NCI-H526 treated with DMSO at 0.1 percent for 48 hours (cell line): ENCODE data around the gene MYO9A.

Source experiments
- DNase-seq: peaks from one replicate; lab custom pipeline; 2025; lab: John Stamatoyannopoulos, UW

Gene MYO9A, protein sequence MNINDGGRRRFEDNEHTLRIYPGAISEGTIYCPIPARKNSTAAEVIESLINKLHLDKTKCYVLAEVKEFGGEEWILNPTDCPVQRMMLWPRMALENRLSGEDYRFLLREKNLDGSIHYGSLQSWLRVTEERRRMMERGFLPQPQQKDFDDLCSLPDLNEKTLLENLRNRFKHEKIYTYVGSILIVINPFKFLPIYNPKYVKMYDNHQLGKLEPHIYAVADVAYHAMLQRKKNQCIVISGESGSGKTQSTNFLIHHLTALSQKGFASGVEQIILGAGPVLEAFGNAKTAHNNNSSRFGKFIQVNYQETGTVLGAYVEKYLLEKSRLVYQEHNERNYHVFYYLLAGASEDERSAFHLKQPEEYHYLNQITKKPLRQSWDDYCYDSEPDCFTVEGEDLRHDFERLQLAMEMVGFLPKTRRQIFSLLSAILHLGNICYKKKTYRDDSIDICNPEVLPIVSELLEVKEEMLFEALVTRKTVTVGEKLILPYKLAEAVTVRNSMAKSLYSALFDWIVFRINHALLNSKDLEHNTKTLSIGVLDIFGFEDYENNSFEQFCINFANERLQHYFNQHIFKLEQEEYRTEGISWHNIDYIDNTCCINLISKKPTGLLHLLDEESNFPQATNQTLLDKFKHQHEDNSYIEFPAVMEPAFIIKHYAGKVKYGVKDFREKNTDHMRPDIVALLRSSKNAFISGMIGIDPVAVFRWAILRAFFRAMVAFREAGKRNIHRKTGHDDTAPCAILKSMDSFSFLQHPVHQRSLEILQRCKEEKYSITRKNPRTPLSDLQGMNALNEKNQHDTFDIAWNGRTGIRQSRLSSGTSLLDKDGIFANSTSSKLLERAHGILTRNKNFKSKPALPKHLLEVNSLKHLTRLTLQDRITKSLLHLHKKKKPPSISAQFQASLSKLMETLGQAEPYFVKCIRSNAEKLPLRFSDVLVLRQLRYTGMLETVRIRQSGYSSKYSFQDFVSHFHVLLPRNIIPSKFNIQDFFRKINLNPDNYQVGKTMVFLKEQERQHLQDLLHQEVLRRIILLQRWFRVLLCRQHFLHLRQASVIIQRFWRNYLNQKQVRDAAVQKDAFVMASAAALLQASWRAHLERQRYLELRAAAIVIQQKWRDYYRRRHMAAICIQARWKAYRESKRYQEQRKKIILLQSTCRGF (N-terminal part only)

DNA sequence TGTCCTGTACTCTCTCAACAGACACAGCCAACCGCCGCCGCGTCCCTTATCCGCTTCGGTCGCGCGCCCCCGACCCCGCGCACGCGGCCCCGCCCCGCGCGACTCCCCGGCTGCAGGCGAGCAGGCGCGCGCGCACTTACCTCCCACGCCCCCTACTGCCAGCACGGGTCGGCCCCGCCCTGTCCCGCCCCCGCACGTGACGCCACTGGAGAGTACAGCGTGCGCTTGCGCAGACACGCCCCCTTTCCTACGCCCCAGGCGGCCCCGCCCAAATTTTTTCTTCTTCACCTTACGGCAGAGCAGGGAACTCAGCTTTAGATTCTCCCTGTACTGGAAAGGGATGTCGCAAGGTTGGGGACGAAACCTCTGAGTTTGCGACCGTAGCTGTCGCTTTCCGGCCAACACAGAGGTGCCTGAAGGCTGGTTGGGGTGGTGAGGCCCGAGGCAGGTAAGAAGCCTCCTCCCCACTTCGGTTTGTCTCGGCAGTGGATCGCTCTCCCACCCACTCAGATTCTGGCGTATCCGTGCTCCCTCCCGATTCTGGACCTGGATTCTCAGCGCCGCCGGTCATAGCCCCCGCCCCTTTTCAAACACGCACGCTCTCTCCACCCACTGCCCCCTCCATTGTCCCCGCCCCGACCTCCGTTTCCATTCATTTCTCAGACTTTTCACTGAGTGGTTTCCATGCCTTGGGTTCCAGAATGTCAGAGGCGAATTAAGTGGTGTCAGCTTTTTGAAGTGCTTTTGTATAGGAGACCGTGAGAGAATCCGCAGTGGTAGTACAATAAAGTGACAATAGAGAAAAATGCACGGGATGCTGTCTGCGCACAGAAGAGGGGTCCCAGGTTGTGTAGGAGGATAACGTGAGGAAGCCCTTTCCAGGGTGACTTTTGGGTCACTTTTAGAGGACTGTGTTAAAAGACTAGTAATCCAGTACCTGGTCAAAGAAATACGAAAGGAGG is at the start of gene MYO9A, which contains the start of gene SENP8:
MYO9A (minus strand) TSS at position 134 of the 962 bp plus-strand sequence. CDS start 71,587 bp downstream, outside the sequence.
SENP8 (plus strand) TSS at position 387 of the 962 bp plus-strand sequence. CDS start 21,221 bp downstream, outside the sequence.
- peak; percentile 97 for DNase-seq

DNA sequence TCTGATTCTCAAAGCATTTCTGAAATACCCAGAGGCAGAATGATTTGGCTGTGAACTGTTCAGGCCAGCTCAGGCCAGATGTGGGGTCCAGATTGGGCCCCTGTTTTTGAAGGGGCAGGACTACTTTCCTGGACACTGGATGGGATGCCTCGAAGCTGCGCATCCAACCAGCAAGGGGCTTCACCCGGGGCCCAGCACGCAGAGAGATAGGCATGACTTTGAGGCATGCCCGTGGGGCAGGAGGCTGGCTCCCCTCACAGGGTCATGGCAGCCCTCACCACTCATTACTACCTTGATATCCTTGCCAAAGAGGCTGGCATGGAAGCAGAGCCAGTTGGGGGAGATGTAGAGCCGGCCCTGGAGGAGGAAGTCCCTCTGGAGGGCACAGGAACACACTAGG is 49.5 kb upstream of the MYO9A start:
- no peak for DNase-seq

DNA sequence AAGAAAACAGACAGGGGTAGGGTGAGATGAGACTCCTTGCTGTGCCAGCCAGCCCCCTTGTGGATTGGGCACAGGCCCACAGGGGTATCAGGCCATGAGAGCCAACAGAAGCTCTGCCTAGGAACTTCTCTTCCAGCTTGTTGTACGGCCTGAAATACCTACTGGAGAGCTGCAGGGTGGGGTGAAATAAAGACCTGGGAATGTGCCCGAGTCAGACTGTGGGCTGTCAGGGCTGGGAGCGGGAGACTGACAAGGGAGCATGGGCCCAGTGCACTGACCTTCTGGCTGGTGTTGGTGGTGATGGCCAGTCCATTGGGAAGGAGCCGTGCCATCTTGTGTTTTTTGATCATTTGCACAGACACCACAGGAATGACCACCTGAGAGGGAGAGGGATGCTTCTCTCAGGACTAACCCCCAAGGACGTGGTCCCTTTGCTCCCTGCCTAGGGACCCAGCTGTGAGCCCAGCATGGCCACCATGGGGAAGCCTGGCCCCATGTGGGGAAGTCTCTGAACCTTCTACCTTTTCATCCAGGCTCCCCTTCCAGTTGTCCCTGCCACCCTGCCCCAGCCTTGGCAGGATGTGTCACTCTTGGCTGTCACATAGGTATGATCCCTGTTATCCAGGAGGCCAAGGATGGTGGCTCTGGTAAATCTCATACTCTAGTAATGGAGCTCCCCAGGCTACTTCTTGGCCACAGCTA is 48.9 kb upstream of the MYO9A start:
- no peak for DNase-seq

DNA sequence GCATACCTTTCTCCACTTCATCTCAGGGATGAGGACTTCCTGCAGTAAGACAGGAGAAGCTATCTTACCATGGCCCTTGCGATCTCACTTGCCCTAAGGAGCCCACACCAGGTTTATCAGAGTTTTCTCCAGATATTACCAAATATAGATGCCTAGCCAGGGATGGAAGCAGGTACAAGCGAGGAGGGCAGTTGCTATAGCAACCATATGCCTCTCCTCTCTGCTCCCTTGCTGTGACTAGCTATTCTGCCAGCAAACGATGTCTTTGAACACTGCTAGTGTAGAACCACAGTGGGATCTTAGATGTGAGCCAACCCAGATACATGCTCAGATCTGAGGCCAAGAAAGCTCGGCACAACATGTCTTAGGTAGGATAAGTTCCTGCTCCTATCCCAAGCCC is 45.8 kb upstream of the MYO9A start:
- DNase-seq, result no peak

DNA sequence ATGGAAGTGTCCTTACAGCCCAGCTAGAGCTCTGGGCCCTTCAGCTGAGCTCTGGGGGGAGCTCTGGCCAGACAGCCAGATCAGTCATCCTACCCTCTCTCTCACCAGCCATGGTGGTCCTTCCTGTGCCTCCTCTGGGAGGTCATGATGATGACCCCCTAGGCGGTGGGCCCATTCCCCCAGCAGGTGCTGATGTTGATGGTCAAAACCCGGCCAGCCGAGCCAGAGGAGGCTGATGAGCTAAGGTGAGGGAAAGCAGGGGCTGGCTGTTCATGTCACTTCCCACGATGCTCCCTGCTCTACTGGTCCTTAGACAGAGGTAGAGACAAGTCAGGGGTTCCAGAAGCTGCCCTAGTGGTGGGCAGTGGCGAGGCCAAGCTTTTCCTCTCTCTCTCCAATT is 44.6 kb upstream of the MYO9A start:
- no peak for DNase-seq

DNA sequence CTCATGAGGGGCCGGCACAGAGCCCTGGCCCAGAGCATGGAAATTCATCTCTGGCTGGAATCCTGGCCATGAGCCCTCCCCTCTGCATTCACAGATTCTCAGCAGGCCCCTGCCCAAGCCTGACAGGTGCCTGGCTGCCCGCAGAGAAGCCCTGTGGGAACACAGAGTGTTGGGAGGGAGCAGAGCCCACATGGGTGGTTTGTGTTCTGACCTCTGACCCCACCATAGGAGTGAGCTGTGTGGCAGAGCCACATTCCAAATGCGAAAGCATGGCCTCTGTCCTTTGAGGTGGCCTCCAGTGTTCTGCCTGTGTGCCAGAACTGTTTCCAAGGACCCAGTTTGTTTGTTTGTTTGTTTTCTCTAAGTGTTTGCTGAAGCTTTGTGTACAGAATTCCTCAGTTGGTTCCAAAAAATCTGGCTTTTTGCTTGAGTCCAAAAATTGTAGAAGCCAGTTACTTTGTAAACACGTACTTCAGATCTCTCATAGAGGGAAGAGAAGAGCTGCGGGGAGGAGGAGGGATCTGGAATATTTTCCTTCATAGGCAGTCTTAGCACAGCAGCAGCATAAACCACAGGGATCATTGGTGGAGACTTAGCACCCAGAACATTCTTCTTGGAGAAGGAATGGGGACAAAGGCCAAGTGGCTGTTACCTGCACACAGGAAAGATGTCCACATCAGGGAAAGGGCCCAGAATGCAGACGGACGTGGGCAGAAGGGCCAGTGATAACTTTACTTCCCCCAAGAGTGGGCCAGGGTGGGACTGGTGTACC is 43.6 kb upstream of the MYO9A start:
- DNase-seq, result no peak

DNA sequence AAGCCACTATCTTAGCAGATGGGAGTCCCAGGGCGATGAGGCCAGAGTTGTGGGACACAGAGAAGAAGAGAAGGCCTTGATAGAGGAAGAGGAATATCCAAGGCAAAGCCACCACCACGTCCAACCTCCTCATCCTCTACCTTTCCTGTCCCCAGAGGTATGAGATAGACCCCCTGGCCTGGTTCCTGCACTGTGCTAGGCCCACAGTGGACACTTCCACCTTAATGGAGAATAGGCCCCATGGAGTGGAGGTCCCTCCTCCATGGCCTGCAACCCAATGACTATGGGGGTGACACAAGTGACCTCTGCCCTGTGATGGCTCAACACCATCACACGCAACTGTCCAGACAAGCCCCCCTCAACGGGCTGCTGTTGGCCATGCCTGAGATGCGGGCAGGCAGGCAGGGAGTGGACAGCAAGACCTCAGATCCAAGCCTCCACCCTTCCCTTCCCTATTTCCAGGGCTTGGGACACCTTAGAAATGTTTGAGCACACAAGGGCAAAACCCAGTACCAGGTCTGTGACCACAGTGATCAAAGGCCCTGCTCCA is 42.8 kb upstream of the MYO9A start:
- DNase-seq, result no peak

DNA sequence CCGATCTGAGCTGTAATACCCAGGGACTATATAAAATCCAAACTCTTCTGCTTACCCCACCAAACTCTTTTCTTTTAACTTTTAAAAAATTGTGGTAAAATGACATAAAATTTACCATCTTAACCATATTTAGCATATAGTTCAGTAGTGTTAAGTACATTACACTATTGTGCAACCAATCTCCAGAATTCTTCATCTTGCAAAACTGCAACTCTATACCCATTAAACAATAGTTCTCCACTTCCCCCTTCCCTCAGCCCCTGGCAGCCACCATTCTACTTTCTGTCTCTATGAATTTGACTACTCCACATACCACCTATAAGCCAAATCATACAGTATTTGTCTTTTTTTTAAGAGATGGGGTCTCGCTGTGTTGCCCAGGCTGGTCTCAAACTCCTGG is 39.0 kb upstream of the MYO9A start:
- DNase-seq, result no peak

DNA sequence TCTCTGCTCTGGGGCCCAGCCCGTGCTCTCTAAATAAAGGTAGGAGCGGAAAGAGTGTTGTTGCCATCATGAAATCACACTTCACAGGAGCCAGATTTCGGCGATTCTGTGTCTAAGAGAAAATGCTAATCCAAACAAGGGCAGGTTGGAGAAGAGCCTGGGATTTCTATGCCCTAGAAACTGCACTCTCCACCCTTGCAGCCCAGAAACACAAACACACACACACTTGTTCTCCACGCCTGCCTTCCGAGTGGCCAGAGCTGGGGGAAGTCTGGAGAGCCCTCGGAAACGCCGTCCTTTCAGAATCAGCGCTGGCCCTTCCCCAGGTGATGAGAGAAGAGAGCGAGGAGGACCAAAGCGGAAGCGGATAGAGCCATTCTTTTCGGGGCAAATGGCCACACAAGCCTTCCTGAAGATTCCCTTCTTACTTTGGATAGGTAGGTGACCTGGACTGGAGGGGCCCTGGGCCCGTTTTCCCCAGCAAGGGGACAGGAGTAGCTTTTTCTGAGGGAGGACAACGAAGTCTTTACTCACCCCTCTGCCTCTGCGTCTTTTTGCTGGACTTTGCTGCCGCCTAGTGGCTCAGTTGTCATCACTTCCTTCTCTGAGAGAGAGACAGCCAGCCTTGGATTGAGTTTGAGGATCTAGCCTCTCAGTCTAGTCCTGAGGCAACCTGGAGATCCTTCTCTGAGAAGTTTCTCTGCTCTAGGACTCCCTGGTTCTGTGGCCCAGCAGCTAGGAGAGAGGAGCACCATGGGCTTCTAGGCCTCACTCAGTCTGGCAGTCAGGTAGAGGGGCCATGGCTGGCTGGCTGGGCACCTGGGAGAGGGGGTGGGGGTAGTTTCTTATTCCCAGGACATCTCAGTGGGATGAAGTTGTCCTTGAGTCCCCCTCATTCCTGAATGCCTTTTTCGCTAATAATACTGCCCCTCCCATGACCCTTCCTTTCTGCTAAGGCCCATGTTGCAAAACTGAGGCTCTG is 38.0 kb upstream of the MYO9A start:
- peak; percentile 80 for DNase-seq

DNA sequence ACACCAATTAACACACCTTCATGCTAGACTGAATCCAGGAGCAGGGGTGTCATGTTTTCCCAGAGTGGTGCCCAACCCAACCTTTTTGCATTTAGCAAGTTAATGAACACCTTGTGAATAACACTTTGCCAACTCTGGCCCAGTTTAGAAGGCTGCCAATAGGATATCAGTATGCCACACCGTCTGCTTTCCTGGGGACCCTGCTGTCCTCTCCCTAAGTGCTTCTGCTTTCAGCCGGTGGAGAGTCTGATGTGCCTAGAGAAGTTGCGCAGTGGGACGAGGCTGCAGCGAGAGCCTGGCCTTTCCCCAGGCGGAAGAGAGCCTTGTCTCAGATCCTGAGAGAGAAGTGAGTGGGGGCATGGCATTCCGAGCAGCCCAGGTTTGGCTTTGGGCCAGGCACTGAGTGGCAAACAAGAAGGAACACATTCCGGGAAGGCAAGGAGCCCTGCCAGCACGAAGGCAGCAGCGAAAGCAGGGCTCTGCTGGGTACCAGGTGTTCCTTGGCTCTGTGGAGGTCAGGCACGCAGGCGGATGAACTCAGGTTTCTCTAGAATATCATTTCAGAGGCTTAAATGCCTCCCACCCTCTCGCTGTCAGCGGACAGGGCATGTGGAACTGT is 37.2 kb upstream of the MYO9A start:
- DNase-seq, result peak; percentile 36

DNA sequence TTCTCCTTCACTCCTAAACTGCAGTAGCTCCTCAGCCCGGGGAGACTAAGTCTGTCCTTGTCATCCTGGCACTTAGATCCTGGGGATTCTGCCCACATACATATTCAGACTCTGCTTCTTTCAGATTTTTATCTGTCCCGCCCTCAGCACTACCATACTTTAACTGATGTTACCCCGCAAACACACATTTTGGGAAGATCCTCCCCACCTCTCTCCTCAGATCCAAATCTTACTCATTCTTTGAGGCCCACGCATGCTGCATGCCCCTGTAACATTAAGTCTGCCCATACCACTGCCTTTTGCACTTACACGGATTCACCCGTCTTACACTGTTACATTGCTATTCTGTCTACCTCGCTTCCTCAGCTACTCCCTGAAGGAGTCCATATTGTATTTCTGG is 36.4 kb upstream of the MYO9A start:
- DNase-seq, result no peak

DNA sequence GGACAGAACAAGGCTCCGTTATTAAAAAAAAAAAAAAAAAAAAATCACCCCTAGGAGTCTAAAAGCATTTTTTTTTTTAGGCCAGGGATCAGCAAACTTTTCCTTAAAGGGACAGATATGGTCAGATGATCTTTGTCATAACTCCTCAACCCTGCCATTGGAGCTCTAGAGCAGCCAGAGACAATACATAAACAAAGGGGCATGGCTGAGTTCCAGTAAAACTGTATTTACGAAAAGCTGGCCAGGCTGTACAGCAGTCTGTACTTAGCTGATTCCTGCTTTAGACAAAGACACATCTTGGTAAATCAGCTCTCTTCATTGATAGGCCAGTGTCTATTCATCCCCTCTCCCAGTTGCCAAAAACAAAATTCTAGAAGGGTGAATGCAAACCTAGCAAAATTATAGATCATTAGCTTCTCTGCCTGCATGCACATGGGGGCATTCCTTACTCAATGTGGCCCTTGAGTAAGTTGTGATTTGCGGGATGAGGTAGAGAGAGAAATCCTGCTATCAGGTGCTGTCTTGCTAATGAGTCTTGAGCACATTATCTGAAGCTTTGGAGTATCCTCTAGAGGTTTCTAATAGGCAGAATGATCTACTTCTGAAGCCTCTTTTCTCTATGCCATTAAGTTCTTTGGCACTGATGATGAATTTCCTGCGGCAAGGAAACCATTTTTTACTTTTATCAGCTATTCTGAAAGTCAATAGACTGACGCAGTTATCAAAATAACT is 35.5 kb upstream of the MYO9A start:
- DNase-seq, result no peak

DNA sequence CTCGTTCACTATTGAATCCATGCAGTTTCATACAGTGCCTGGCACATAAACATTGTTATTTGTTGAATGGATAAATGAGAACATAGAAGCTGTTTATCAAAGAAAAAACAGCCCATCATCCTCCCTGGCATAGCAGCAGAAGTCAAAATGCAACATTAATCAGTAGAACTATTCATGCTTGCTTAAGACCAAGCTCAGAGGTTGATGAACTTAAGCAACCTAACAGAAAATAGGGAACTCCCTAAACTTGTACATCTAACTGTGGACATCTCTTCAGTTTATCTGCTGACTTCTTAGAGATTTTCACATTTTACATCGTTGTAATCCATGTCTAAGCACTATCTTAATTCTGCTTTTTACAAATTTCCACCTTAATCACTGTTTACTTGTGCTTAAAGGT is 29.5 kb upstream of the MYO9A start:
- DNase-seq, result no peak

DNA sequence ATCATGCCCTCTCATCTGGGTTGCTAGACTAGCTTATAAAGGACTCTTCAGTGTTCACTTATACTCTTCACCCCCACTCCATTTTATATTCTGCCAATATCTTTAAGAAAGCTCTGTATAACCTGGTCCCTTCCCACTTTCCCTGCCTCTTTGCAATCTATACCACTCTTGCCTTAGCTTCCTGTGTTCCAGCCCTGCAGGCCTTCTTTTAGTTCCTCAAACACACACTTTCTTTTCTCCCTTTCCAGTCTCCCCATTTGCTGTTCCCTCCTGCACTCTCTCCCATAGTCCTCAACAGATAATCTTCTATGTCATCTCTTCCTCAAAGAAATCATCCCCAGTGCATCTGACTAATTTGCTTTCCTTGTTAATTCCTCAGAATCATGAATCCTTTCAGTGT is 29.0 kb upstream of the MYO9A start:
- no peak for DNase-seq

DNA sequence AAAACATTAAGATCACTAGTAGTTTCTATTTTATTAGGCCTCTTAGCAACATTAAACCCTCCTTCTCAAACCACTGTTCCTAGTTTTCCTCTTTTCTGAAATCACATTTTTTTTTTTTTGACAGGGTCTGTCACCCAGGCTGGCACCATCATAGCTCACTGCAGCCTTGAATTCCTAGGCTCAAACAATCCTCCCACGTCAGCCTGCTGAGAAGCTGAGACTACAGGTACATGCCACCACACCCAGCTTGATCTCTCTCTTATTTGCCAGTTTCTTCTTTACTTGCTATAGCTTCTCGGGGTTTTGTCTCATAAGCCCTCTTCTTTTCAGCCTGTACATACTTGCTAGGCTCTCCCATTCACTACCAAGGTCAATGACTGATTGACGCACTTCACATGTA is 28.3 kb upstream of the MYO9A start:
- no peak for DNase-seq

DNA sequence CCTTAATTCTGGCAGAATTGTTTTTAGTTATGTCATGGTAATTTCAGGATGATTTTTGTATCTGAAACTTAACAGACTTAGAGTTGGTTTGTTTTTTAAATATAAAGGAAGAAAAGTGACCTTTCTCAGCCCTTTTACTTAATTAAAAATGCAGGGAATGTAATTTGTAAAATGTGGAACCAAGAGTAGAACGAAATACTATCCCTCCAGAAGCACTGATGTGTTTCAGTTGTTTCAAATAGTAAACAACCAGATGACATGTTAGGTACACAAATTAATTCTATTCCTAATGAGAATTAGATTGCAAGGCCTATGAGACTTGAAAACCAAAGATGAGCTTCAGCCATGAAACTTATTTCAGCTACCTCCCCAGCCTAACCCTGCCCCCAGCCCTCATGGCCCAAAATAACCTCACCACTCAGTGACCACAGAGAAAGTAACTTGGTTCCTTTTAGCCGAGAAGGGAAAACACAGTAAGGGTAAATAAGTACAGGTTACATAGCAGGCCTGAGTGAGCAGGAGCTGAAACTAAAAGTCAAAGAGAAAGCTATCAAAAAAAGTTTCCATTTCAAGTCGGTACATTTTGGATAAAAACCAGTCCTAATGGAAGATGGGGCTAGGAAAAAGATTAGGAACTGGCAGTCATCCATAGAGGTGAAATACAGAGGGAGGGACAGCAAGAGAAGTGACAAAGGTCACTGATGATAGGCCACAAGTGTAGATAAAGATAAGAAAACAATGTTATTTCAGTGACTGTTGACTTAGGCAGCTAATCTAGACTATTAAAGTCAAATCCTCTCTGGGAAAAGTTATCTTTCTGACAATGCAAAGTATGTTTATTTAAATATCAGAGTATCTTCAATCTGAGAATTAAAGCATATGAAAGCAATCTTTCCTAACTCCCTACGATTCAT is 23.5 kb upstream of the MYO9A start:
- DNase-seq, result no peak
